ENCODE results near the gene HSD17B14. TPM values are rescaled to one million over a fixed set of nuclear protein-coding genes. Genes with fewer than 3 reads are reported as not detected.

HSD17B14 gene
- total and polyA plus RNA-seq, 9 of the 15 experiments (the other 6 are each of a cell fraction or from before 2014, with no cell fraction given): 0.16 TPM; not detected in 8

DNA sequence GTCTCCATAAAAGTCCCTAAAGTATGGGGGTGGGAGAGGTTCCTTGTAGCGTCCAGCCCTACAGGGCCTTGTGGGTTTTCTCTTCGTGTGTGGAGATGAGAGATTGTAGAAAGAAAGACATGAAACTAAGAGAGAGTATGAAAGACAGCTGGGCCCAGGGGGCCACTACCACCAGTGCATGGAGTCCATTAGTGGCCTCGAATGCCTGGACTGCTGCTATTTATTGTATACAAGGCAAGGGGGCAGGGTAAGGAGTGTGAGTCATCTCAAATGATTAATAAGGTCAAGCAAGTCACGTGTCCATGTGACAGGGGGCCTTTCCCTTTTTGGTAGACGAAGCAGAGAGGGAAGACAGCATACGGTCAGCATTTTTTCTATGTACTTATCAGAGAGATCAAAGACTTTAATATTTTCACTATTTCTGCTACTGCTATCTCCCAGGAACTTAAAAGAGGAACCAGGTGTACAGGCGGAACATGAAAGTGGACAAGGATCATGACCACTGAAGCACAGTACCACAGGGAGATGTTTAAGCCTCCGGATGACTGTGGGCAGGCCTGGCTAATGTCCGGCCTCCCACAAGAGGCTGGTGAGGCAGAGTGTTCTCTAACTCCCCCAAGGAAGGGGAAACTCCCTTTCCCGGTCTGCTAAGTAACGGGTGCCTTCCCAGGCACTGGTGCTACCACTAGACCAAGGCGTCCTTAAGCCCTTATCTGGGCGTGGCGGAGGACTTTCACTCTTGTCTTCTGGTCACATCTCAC lies 55.5 kb downstream of the HSD17B14 start (continued):
- TF ChIP-seq ZNF316 (IDR thresholded peaks at IDR 0.05) (peak; percentile 90), MEIS2 (IDR thresholded peaks at IDR 0.05; ENCODE audit: partially characterized antibody) (peak; percentile 96), ELF1 (tag; IDR thresholded peaks at IDR 0.05) (0 out of 2 replicates have a peak, but pooled peaks have one; percentile 25), ZNF717 (CRISPR knock-in tag; IDR thresholded peaks at IDR 0.05) (no peak), ESRRA (IDR thresholded peaks at IDR 0.05; ENCODE audit: borderline replicate concordance, low read depth) (peak; percentile 59), SMAD1 (IDR thresholded peaks at IDR 0.05; ENCODE audit: low read depth, low read length, partially characterized antibody) (no peak), POLR3G (IDR thresholded peaks at IDR 0.05; ENCODE audit: extremely low read depth, insufficient read length, insufficient replicate concordance) (no peak), MYNN (IDR thresholded peaks at IDR 0.05) (peak; percentile 24; the same call in 1 of the 2 replicates), MYNN (CRISPR knock-in tag; IDR thresholded peaks at IDR 0.05) (no peak), SP1 (CRISPR knock-in tag; IDR thresholded peaks at IDR 0.05) (peak; percentile 71), NCOA6 (IDR thresholded peaks at IDR 0.05) (no peak), KAT2B (IDR thresholded peaks at IDR 0.05; ENCODE audit: low read depth, low read length) (no peak), MEF2D (tag; conservative IDR thresholded peaks at IDR 0.05; ENCODE audit: low read depth) (0 out of 2 replicates have a peak, but pooled peaks have one; percentile 41), NBN (IDR thresholded peaks at IDR 0.05; ENCODE audit: low read depth) (peak; percentile 68; the same call in 1 of the 2 replicates), TEAD1 (CRISPR knock-in tag; IDR thresholded peaks at IDR 0.05) (0 out of 4 replicates have a peak, but pooled peaks of 1 of the 2 experiments have one; percentile 8), ZNF584 (CRISPR knock-in tag; IDR thresholded peaks at IDR 0.05; ENCODE audit: low read depth) (no peak), ILK (tag; IDR thresholded peaks at IDR 0.05; ENCODE audit: borderline replicate concordance, low read depth) (no peak), MTA2 (IDR thresholded peaks at IDR 0.05; ENCODE audit: low read depth) (no peak), MTA3 (IDR thresholded peaks at IDR 0.05; ENCODE audit: borderline replicate concordance) (peak; percentile 50; the same call in 1 of the 2 replicates), FOS (IDR thresholded peaks at IDR 0.05; ENCODE audit: extremely low read depth, insufficient read length) (peak; percentile 61), TOE1 (IDR thresholded peaks at IDR 0.05; ENCODE audit: borderline replicate concordance) (peak; percentile 96), TOE1 (CRISPR knock-in tag; IDR thresholded peaks at IDR 0.05; ENCODE audit: borderline replicate concordance, low read depth) (no peak), HDAC8 (tag; IDR thresholded peaks at IDR 0.05) (no peak), SMARCA5 (IDR thresholded peaks at IDR 0.05) (no peak)
- TF ChIP-seq, protein P1, sequence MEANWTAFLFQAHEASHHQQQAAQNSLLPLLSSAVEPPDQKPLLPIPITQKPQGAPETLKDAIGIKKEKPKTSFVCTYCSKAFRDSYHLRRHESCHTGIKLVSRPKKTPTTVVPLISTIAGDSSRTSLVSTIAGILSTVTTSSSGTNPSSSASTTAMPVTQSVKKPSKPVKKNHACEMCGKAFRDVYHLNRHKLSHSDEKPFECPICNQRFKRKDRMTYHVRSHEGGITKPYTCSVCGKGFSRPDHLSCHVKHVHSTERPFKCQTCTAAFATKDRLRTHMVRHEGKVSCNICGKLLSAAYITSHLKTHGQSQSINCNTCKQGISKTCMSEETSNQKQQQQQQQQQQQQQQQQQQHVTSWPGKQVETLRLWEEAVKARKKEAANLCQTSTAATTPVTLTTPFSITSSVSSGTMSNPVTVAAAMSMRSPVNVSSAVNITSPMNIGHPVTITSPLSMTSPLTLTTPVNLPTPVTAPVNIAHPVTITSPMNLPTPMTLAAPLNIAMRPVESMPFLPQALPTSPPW (CRISPR knock-in tag; IDR thresholded peaks at IDR 0.05): peak; percentile 59
- TF ChIP-seq, protein P2, sequence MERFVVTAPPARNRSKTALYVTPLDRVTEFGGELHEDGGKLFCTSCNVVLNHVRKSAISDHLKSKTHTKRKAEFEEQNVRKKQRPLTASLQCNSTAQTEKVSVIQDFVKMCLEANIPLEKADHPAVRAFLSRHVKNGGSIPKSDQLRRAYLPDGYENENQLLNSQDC (CRISPR knock-in tag; IDR thresholded peaks at IDR 0.05): no peak
- TF ChIP-seq, protein P3, sequence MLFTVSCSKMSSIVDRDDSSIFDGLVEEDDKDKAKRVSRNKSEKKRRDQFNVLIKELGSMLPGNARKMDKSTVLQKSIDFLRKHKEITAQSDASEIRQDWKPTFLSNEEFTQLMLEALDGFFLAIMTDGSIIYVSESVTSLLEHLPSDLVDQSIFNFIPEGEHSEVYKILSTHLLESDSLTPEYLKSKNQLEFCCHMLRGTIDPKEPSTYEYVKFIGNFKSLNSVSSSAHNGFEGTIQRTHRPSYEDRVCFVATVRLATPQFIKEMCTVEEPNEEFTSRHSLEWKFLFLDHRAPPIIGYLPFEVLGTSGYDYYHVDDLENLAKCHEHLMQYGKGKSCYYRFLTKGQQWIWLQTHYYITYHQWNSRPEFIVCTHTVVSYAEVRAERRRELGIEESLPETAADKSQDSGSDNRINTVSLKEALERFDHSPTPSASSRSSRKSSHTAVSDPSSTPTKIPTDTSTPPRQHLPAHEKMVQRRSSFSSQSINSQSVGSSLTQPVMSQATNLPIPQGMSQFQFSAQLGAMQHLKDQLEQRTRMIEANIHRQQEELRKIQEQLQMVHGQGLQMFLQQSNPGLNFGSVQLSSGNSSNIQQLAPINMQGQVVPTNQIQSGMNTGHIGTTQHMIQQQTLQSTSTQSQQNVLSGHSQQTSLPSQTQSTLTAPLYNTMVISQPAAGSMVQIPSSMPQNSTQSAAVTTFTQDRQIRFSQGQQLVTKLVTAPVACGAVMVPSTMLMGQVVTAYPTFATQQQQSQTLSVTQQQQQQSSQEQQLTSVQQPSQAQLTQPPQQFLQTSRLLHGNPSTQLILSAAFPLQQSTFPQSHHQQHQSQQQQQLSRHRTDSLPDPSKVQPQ (CRISPR knock-in tag; IDR thresholded peaks at IDR 0.05; ENCODE audit: borderline replicate concordance): no peak

Measured in K562 (cell line).